Neural cell (in vitro differentiated cells): Measurements from ENCODE around the gene SDCCAG8. TPM values are rescaled to one million over a fixed set of nuclear protein-coding genes. Genes with fewer than 3 reads are reported as not detected.

ENCODE experiments used
- H2AFZ ChIP-seq: fragments of 200-600, 300-800 bp; sonication (generic), shearing (Covaris generic); 2 replicates; pipeline ENCODE4 v1.6.0; 2014; ENCODE audit warnings: low read depth, mild to moderate bottlenecking, antibody characterized with exemption, low read length, moderate library complexity
- H3F3A ChIP-seq: fragments of 200-600 bp; shearing (Covaris generic); 2 replicates; pipeline ENCODE4 v1.6.1; 2016; ENCODE audit warnings: mild to moderate bottlenecking, moderate library complexity, mixed read lengths, antibody characterized with exemption, low read length; ENCODE audit not compliant: insufficient read depth, poor library complexity, severe bottlenecking
- H3K27ac ChIP-seq: fragments of 200-600, 300-800 bp; sonication (generic), shearing (Covaris generic); 2 replicates; pipeline ENCODE4 v1.5.1; 2014; ENCODE audit warnings: mild to moderate bottlenecking, low read length, moderate library complexity
- H3K27me3 ChIP-seq: fragments of 300-800, 200-600 bp; sonication (generic), shearing (Covaris generic); 2 replicates; pipeline ENCODE4 v1.6.0; 2014; ENCODE audit warnings: mild to moderate bottlenecking, low read depth, low read length, moderate library complexity; ENCODE audit not compliant: insufficient read depth
- H3K36me3 ChIP-seq: fragments of 300-800, 200-600 bp; sonication (generic), shearing (Covaris generic); 2 replicates; pipeline ENCODE4 v1.5.1; 2014; ENCODE audit warnings: mild to moderate bottlenecking, antibody characterized with exemption, low read length, moderate library complexity; ENCODE audit not compliant: insufficient read depth
- H3K4me2 ChIP-seq: fragments of 300-800, 200-600 bp; sonication (generic), shearing (Covaris generic); 2 replicates; pipeline ENCODE4 v1.6.0; 2014; ENCODE audit warnings: mild to moderate bottlenecking, low read length
- H3K4me3 ChIP-seq: fragments of 300-800, 200-600 bp; sonication (generic), shearing (Covaris generic); 2 replicates; pipeline ENCODE4 v1.5.1; 2014; ENCODE audit warnings: mild to moderate bottlenecking, low read length, moderate library complexity
- H3K79me2 ChIP-seq: fragments of 200-600 bp; shearing (Covaris generic); replicated peaks from 2 replicates; pipeline ENCODE4 v1.6.0; 2014; ENCODE audit warnings: mild to moderate bottlenecking, low read length, moderate library complexity; ENCODE audit not compliant: insufficient read depth
- H3K9ac ChIP-seq: fragments of 300-800, 200-600 bp; sonication (generic), shearing (Covaris generic); 2 replicates; pipeline ENCODE4 v1.6.1; 2016; ENCODE audit warnings: mild to moderate bottlenecking, low read length, mixed read lengths
- H3K9me2 ChIP-seq: fragments of 200-600 bp; shearing (Covaris generic); 2 replicates; pipeline ENCODE4 v1.6.1; 2016; ENCODE audit warnings: mild to moderate bottlenecking, low read length, mixed read lengths; ENCODE audit not compliant: insufficient read depth
- H3K9me3 ChIP-seq: fragments of 200-600, 300-800 bp; sonication (generic), shearing (Covaris generic); 2 replicates; pipeline ENCODE4 v1.6.1; 2016; ENCODE audit warnings: mild to moderate bottlenecking, mixed run types, low read length, moderate library complexity, mixed read lengths
- H4K20me1 ChIP-seq: fragments of 200-600 bp; shearing (Covaris generic); 2 replicates; pipeline ENCODE4 v1.6.1; 2016; ENCODE audit warnings: mild to moderate bottlenecking, mixed run types; ENCODE audit not compliant: insufficient read depth
- EP300 ChIP-seq: fragments of 450-650 bp; conservative IDR thresholded peaks from 2 replicates; pipeline ENCODE4 v1.6.1; 2014; ENCODE audit warnings: antibody characterized with exemption, mild to moderate bottlenecking, moderate library complexity; ENCODE audit not compliant: poor library complexity, severe bottlenecking
- EZH2 ChIP-seq: fragments of 200-600, 300-800 bp; shearing (Covaris generic), sonication (generic); IDR thresholded peaks from 2 replicates; pipeline ENCODE4 v1.6.1; 2014; ENCODE audit warnings: antibody characterized with exemption, low read length, borderline replicate concordance, mild to moderate bottlenecking; ENCODE audit not compliant: insufficient read depth, poor library complexity, severe bottlenecking
- MXI1 ChIP-seq: fragments of 450-650 bp; conservative IDR thresholded peaks from 2 replicates; pipeline ENCODE4 v1.6.1; 2014; ENCODE audit warnings: antibody characterized with exemption, mild to moderate bottlenecking; ENCODE audit not compliant: poor library complexity, severe bottlenecking
- POLR2AphosphoS5 ChIP-seq: IDR thresholded peaks from 2 replicates; pipeline ENCODE4 v1.6.1; 2012
- RAD21 ChIP-seq: fragments of 450-650 bp; conservative IDR thresholded peaks from 2 replicates; pipeline ENCODE4 v1.6.1; 2014; ENCODE audit warnings: antibody characterized with exemption, mild to moderate bottlenecking, moderate library complexity
- SMC3 ChIP-seq: fragments of 450-650 bp; conservative IDR thresholded peaks from 2 replicates; pipeline ENCODE4 v1.6.1; 2014; ENCODE audit warnings: antibody characterized with exemption, mild to moderate bottlenecking, moderate library complexity; ENCODE audit not compliant: poor library complexity
- TAF1 ChIP-seq: IDR thresholded peaks from 2 replicates; pipeline ENCODE4 v1.6.1; 2012; ENCODE audit warnings: low read depth
- polyA plus RNA-seq: library from polyadenylated mRNA; depleted of rRNA; stranded (reverse); fragments of >200 nt; gene quantifications from 2 replicates; pipeline ENCODE4 v1.2.3, GENCODE V29; 2014
- TF ChIP-seq, protein P1 (sequence below): IDR thresholded peaks from 2 replicates; pipeline ENCODE4 v1.6.1; 2012; ENCODE audit warnings: borderline replicate concordance
- TF ChIP-seq, protein P2 (sequence below): fragments of 450-650 bp; IDR thresholded peaks from 2 replicates; pipeline ENCODE4 v1.5.1; 2014; ENCODE audit warnings: antibody characterized with exemption, mild to moderate bottlenecking, moderate library complexity; ENCODE audit not compliant: poor library complexity, severe bottlenecking

SDCCAG8 gene
- polyA plus RNA-seq, 1 donor from 2014 or later = 32.2 TPM

DNA sequence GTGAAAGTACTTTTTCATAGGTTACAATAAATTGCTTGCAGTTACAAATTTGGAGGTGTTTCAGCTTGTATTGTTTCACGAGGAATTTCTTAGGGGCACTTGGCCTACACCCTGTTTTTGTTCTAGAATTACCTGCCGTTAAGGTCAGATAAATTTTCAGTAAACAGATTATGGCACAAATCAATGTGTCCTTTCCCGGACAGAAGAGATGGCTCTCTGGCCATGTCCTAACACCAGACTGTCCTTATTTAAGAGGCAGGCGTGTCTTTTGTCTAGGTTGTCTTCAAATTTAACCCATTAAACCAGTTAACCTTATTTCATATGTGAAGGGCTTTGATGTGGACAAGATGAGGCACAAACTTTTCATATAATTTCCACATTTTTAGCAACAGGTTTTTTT lies 243.4 kb downstream of the SDCCAG8 start:
- no peak overlapping the region for H3K4me2 ChIP-seq
- no peaks in the 10 kb centered on the region for H3K9me2 ChIP-seq
- TF ChIP-seq MXI1 = no peak
- no peak for TF ChIP-seq SMC3
- TF ChIP-seq POLR2AphosphoS5 = no peak
- TF ChIP-seq EP300 = no peak
- TF ChIP-seq TAF1 = no peak
- TF ChIP-seq, protein P1, sequence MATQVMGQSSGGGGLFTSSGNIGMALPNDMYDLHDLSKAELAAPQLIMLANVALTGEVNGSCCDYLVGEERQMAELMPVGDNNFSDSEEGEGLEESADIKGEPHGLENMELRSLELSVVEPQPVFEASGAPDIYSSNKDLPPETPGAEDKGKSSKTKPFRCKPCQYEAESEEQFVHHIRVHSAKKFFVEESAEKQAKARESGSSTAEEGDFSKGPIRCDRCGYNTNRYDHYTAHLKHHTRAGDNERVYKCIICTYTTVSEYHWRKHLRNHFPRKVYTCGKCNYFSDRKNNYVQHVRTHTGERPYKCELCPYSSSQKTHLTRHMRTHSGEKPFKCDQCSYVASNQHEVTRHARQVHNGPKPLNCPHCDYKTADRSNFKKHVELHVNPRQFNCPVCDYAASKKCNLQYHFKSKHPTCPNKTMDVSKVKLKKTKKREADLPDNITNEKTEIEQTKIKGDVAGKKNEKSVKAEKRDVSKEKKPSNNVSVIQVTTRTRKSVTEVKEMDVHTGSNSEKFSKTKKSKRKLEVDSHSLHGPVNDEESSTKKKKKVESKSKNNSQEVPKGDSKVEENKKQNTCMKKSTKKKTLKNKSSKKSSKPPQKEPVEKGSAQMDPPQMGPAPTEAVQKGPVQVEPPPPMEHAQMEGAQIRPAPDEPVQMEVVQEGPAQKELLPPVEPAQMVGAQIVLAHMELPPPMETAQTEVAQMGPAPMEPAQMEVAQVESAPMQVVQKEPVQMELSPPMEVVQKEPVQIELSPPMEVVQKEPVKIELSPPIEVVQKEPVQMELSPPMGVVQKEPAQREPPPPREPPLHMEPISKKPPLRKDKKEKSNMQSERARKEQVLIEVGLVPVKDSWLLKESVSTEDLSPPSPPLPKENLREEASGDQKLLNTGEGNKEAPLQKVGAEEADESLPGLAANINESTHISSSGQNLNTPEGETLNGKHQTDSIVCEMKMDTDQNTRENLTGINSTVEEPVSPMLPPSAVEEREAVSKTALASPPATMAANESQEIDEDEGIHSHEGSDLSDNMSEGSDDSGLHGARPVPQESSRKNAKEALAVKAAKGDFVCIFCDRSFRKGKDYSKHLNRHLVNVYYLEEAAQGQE = no peak
- TF ChIP-seq EZH2 = no peak
- TF ChIP-seq, protein P2, sequence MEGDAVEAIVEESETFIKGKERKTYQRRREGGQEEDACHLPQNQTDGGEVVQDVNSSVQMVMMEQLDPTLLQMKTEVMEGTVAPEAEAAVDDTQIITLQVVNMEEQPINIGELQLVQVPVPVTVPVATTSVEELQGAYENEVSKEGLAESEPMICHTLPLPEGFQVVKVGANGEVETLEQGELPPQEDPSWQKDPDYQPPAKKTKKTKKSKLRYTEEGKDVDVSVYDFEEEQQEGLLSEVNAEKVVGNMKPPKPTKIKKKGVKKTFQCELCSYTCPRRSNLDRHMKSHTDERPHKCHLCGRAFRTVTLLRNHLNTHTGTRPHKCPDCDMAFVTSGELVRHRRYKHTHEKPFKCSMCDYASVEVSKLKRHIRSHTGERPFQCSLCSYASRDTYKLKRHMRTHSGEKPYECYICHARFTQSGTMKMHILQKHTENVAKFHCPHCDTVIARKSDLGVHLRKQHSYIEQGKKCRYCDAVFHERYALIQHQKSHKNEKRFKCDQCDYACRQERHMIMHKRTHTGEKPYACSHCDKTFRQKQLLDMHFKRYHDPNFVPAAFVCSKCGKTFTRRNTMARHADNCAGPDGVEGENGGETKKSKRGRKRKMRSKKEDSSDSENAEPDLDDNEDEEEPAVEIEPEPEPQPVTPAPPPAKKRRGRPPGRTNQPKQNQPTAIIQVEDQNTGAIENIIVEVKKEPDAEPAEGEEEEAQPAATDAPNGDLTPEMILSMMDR = no peak
- no peak for TF ChIP-seq RAD21
- no peak overlapping the region for H3K9ac ChIP-seq
- H3F3A ChIP-seq = no peaks in the 10 kb centered on the region
- no peak overlapping the region for H3K4me3 ChIP-seq
- H3K36me3 ChIP-seq = no peaks in the 10 kb centered on the region
- H3K9me3 ChIP-seq = no peaks in the 10 kb centered on the region
- no peaks in the 10 kb centered on the region for H3K27me3 ChIP-seq
- H2AFZ ChIP-seq = no peak overlapping the region
- no peaks in the 10 kb centered on the region for H4K20me1 ChIP-seq
- H3K79me2 ChIP-seq = no peaks in the 10 kb centered on the region
- H3K27ac ChIP-seq = no peak overlapping the region

DNA sequence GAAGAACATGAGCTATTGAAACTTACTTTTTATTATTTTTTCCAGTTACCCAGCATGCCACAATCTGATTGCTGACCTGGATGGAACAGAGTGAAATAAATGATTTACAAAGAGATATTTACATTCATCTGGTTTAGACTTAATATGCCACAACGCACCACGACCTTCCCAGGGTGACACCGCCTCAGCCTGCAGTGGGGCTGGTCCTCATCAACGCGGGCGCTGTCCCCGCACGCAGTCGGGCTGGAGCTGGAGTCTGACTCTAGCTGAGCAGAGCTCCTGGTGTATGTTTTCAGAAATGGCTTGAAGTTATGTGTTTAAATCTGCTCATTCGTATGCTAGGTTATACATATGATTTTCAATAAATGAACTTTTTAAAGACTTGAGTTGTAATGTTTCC lies 243.9 kb downstream of the SDCCAG8 start:
- H3K36me3 ChIP-seq = peaks cover 2% of the 10 kb centered on the region

More for the DNA sequence above, 243.9 kb downstream of the SDCCAG8 start:
- Histone ChIP-seq H4K20me1 (no peaks in the 10 kb centered on the region), H2AFZ (no peak overlapping the region), H3K9me2 (no peaks in the 10 kb centered on the region), H3K9me3 (no peaks in the 10 kb centered on the region), H3K4me2 (no peak overlapping the region), H3K27me3 (no peaks in the 10 kb centered on the region), H3K27ac (no peak overlapping the region), H3F3A (no peaks in the 10 kb centered on the region), H3K9ac (no peak overlapping the region), H3K4me3 (no peak overlapping the region), H3K79me2 (no peaks in the 10 kb centered on the region)
- TF ChIP-seq RAD21 (no peak), EP300 (no peak), MXI1 (no peak), TAF1 (no peak), POLR2AphosphoS5 (no peak)
- TF ChIP-seq, protein P1 = no peak
